NCI-H345 treated with DMSO at 0.1 percent for 48 hours (cell line): ENCODE measurements around the gene ZNF674.

Source experiments
- DNase-seq: peaks from one replicate; lab custom pipeline; 2025; ENCODE audit not compliant: unreplicated experiment; lab: John Stamatoyannopoulos, UW

The ZNF674 gene

GRCh38 chrX:46545111-46546005 is at the start of gene ZNF674:
ZNF674 (minus strand) TSS chrX:46545421; CDS start chrX:46542087, 3,334 bp downstream.
- peak; percentile 84 for DNase-seq

- no peak for DNase-seq
These were observed 44.9 kb upstream of the ZNF674 start for GRCh38 chrX:46589977-46590723.

GRCh38 chrX:46588263-46588662 is 43.0 kb upstream of the ZNF674 start:
- no peak for DNase-seq

GRCh38 chrX:46587753-46588171 is 42.5 kb upstream of the ZNF674 start:
- no peak for DNase-seq

GRCh38 chrX:46587158-46587557 is 41.9 kb upstream of the ZNF674 start:
- no peak for DNase-seq

GRCh38 chrX:46584736-46585135 is 39.5 kb upstream of the ZNF674 start:
- DNase-seq, result no peak

- no peak for DNase-seq
These were observed 37.7 kb upstream of the ZNF674 start for GRCh38 chrX:46582966-46583365.

GRCh38 chrX:46582325-46582724 is 37.1 kb upstream of the ZNF674 start:
- no peak for DNase-seq

- DNase-seq, result no peak
These were observed 35.4 kb upstream of the ZNF674 start for GRCh38 chrX:46580613-46581012.

- no peak for DNase-seq
These were observed 34.0 kb upstream of the ZNF674 start for GRCh38 chrX:46579250-46579649.

GRCh38 chrX:46577221-46578005 is 32.2 kb upstream of the ZNF674 start:
- DNase-seq, result no peak

- DNase-seq, result no peak
These were observed 31.2 kb upstream of the ZNF674 start for GRCh38 chrX:46576458-46576857.

GRCh38 chrX:46575991-46576392 is 30.8 kb upstream of the ZNF674 start:
- no peak for DNase-seq

GRCh38 chrX:46575586-46575985 is 30.4 kb upstream of the ZNF674 start:
- DNase-seq, result no peak

GRCh38 chrX:46574774-46575381 is 29.7 kb upstream of the ZNF674 start:
- DNase-seq, result peak; percentile 13

GRCh38 chrX:46573892-46574773 is 28.9 kb upstream of the ZNF674 start:
- peak; percentile 24 for DNase-seq

- peak; percentile 68 for DNase-seq
These were observed 28.2 kb upstream of the ZNF674 start, which contains the start of gene CHST7 for GRCh38 chrX:46573331-46573891. CHST7 (plus strand) TSS chrX:46573765; CDS start chrX:46573932, 167 bp downstream.

GRCh38 chrX:46572340-46572936 is 27.2 kb upstream of the ZNF674 start:
- DNase-seq, result no peak
